BE2C (cell line): Measurements from ENCODE around the gene ASCL1.

Source experiments
- DNase-seq: peaks from one replicate; pipeline ENCODE4 v3.0.0-alpha.2; 2020
- H3K27me3 ChIP-seq: fragments of 250-450 bp; sonication (Bioruptor Pico); 2 replicates; pipeline ENCODE4 v1.5.1; 2020; ENCODE audit warnings: mild to moderate bottlenecking
- H3K36me3 ChIP-seq: fragments of 250-450 bp; sonication (Bioruptor Pico); 2 replicates; pipeline ENCODE4 v1.5.1; 2020; ENCODE audit warnings: mild to moderate bottlenecking
- H3K4me1 ChIP-seq: fragments of 250-450 bp; sonication (Bioruptor Pico); 2 replicates; pipeline ENCODE4 v1.5.1; 2020
- H3K4me3 ChIP-seq: 2 replicates; pipeline ENCODE4 v1.5.1; 2011; ENCODE audit warnings: low read depth, low read length
- H3K9me3 ChIP-seq: fragments of 250-450 bp; sonication (Bioruptor Pico); 2 replicates; pipeline ENCODE4 v1.5.1; 2020
- CTCF ChIP-seq: IDR thresholded peaks from 2 replicates; pipeline ENCODE4 v1.5.1; 2012; ENCODE audit warnings: mild to moderate bottlenecking, low read depth, low read length

The ASCL1 gene

GRCh38 chr12:102921240-102921639, 36.2 kb upstream of the ASCL1 start:
- Histone ChIP-seq H3K4me3 (no peak overlapping the region), H3K36me3 (no peaks in the 10 kb centered on the region), H3K4me1 (no peaks in the 10 kb centered on the region), H3K9me3 (no peaks in the 10 kb centered on the region), H3K27me3 (peaks cover 6% of the 10 kb centered on the region; the same call in 1 of the 2 replicates)
- TF ChIP-seq CTCF, result no peak
- no peak for DNase-seq

GRCh38 chr12:102927220-102927619, 30.3 kb upstream of the ASCL1 start:
- DNase-seq, result no peak
- Histone ChIP-seq H3K4me1 (no peaks in the 10 kb centered on the region), H3K27me3 (peaks cover 6% of the 10 kb centered on the region; the same call in 1 of the 2 replicates), H3K36me3 (no peaks in the 10 kb centered on the region), H3K9me3 (no peaks in the 10 kb centered on the region), H3K4me3 (no peak overlapping the region)
- no peak for TF ChIP-seq CTCF

GRCh38 chr12:102933168-102933567, 24.3 kb upstream of the ASCL1 start:
- TF ChIP-seq CTCF, result no peak
- Histone ChIP-seq H3K4me1 (no peaks in the 10 kb centered on the region), H3K36me3 (no peaks in the 10 kb centered on the region), H3K4me3 (no peak overlapping the region), H3K9me3 (no peaks in the 10 kb centered on the region), H3K27me3 (peaks cover 4% of the 10 kb centered on the region)
- no peak for DNase-seq

- no peak for DNase-seq
- H3K9me3 ChIP-seq, result no peaks in the 10 kb centered on the region
- no peak overlapping the region for H3K4me3 ChIP-seq
- no peaks in the 10 kb centered on the region for H3K36me3 ChIP-seq
- H3K4me1 ChIP-seq, result no peaks in the 10 kb centered on the region
- no peak for TF ChIP-seq CTCF
- H3K27me3 ChIP-seq, result peaks cover 7% of the 10 kb centered on the region
These were observed 18.4 kb upstream of the ASCL1 start for GRCh38 chr12:102939059-102939458.

GRCh38 chr12:102939670-102940222, 17.7 kb upstream of the ASCL1 start:
- DNase-seq, result no peak
- Histone ChIP-seq H3K36me3 (no peaks in the 10 kb centered on the region), H3K9me3 (no peaks in the 10 kb centered on the region), H3K4me1 (no peaks in the 10 kb centered on the region), H3K27me3 (peaks cover 7% of the 10 kb centered on the region), H3K4me3 (no peak overlapping the region)
- peak; percentile 38 for TF ChIP-seq CTCF

GRCh38 chr12:102946042-102946441, 11.4 kb upstream of the ASCL1 start:
- H3K27me3 ChIP-seq, result 0 out of 2 replicates have a peak, but pooled peaks cover 3% of the 10 kb centered on the region
- peaks cover 6% of the 10 kb centered on the region; the same call in 1 of the 2 replicates for H3K4me1 ChIP-seq
- H3K9me3 ChIP-seq, result no peaks in the 10 kb centered on the region
- H3K4me3 ChIP-seq, result no peak overlapping the region
- no peak for DNase-seq
- no peaks in the 10 kb centered on the region for H3K36me3 ChIP-seq
- no peak for TF ChIP-seq CTCF
